Measurements from ENCODE around the gene ARL15.

DNA sequence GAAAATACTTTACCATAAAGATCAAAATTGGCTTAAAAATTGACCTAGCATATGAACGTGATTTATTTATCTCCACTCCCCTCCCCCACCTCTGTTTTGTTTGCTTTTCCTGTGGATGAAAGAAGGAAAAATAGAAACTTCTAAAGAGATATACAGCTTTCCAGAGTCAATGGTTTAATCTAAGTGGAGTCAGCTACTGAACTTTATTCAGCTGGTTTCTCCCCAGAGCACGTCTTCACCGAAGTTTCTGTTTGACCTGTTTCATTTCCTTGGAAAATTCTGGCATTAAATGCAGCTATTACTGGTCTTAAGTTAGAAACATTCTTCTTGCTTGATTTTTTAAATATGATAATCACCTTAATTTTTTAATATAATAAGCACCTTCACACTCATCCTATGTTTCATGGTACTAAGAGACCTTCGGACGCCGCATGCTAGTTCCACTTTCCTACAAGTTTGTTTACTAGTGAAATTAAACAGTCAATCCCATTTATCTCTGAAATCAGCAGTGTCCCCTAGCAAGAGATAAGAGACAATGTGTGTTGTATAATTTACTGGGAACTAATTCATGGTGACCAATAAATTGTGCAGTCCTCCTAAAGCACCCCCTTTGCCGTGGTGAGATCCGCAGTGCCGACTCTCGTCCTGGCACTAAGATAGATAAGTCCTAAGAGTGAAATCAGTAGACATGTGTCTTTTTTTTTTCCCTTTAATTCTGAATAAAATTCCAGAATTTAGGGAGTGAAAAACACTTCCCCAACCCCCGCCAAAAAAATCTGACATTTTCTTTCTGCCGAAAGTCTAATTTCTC lies 89.9 kb downstream of the ARL15 start:
- no peak for TF ChIP-seq CTCF (IDR thresholded peaks at IDR 0.05; ENCODE audit: control extremely low read depth in 1 of 3, insufficient read depth in 1 of 3, low read depth in 1 of 3, low read length in 3 of 3)
- TF ChIP-seq POLR2A (IDR thresholded peaks at IDR 0.05; ENCODE audit: control extremely low read depth in 1 of 2, low read depth in 2 of 2, low read length in 2 of 2), result no peak
- no peak for TF ChIP-seq JUND (IDR thresholded peaks at IDR 0.05; ENCODE audit: low read length)
- no peak for TF ChIP-seq SUZ12 (IDR thresholded peaks at IDR 0.05; ENCODE audit: low read length)
- no peak for TF ChIP-seq EP300 (IDR thresholded peaks at IDR 0.05; ENCODE audit: borderline replicate concordance in 1 of 2, low read depth in 2 of 2, low read length in 2 of 2)
- no peak for TF ChIP-seq RBBP5 (IDR thresholded peaks at IDR 0.05; ENCODE audit: borderline replicate concordance, low read depth, low read length)
- no peak for TF ChIP-seq POLR2AphosphoS5 (IDR thresholded peaks at IDR 0.05; ENCODE audit: low read depth, low read length)
- TF ChIP-seq BCL11A (IDR thresholded peaks at IDR 0.05; ENCODE audit: low read depth in 2 of 2, low read length in 2 of 2), result no peak
- TF ChIP-seq PHF8 (conservative IDR thresholded peaks at IDR 0.05; ENCODE audit: low read depth, low read length), result no peak
- TF ChIP-seq TAF1 (IDR thresholded peaks at IDR 0.05; ENCODE audit: low read depth, low read length), result no peak
- TF ChIP-seq FOSL1 (IDR thresholded peaks at IDR 0.05; ENCODE audit: insufficient read depth, low read depth, low read length), result no peak
- no peak for TF ChIP-seq YY1 (IDR thresholded peaks at IDR 0.05; ENCODE audit: low read depth, low read length)
- no peak for TF ChIP-seq CEBPB (IDR thresholded peaks at IDR 0.05; ENCODE audit: low read depth, low read length)

All from H1 (cell line).